ENCODE data around the gene SBK2. TPM values are rescaled to one million over a fixed set of nuclear protein-coding genes. Genes with fewer than 3 reads are reported as not detected.

SBK2 gene
- total RNA-seq, 1 donor from 2014 or later, result 0.56 TPM

GRCh38 chr19:55483706-55484592 is 53.0 kb downstream of the SBK2 start:
- no peak for DNase-seq (ENCODE audit: low spot score in 2 of 2, unreplicated experiment in 2 of 2)
- H3K36me3 Mint-ChIP-seq, result no peaks in the 10 kb centered on the region
- H3K4me3 Mint-ChIP-seq, result peak overlapping the region; percentile 80

GRCh38 chr19:55482967-55483705 is 53.8 kb downstream of the SBK2 start:
- TF ChIP-seq CTCF (IDR thresholded peaks at IDR 0.05; ENCODE audit: unreplicated experiment), result no peak
- no peaks in the 10 kb centered on the region for H3K27me3 Mint-ChIP-seq (ENCODE audit: low read depth)
- H3K27ac Mint-ChIP-seq, result no peak overlapping the region
- DNase-seq (ENCODE audit: low spot score in 2 of 2, unreplicated experiment in 2 of 2), result no peak
- H3K4me1 Mint-ChIP-seq, result peaks cover 25% of the 10 kb centered on the region
- no peak overlapping the region for H3K4me3 Mint-ChIP-seq
- no peaks in the 10 kb centered on the region for H3K9me3 Mint-ChIP-seq
- H3K36me3 Mint-ChIP-seq, result no peaks in the 10 kb centered on the region

More at GRCh38 chr19:55483706-55484592, 53.0 kb downstream of the SBK2 start:
- Mint-ChIP-seq H3K27ac (no peak overlapping the region), H3K9me3 (no peaks in the 10 kb centered on the region), H3K27me3 (ENCODE audit: low read depth) (no peaks in the 10 kb centered on the region), H3K4me1 (peaks cover 21% of the 10 kb centered on the region)
- no peak for TF ChIP-seq CTCF (IDR thresholded peaks at IDR 0.05; ENCODE audit: unreplicated experiment)

- no peaks in the 10 kb centered on the region for H3K9me3 Mint-ChIP-seq
- H3K4me1 Mint-ChIP-seq, result peaks cover 26% of the 10 kb centered on the region
- H3K36me3 Mint-ChIP-seq, result no peaks in the 10 kb centered on the region
- TF ChIP-seq CTCF (IDR thresholded peaks at IDR 0.05; ENCODE audit: unreplicated experiment), result no peak
- H3K27me3 Mint-ChIP-seq (ENCODE audit: low read depth), result no peaks in the 10 kb centered on the region
- DNase-seq (ENCODE audit: low spot score in 2 of 2, unreplicated experiment in 2 of 2), result no peak
- H3K4me3 Mint-ChIP-seq, result no peak overlapping the region
- no peak overlapping the region for H3K27ac Mint-ChIP-seq
Measured at GRCh38 chr19:55482156-55482961, 54.6 kb downstream of the SBK2 start.

- Mint-ChIP-seq H3K4me3 (no peak overlapping the region), H3K36me3 (no peaks in the 10 kb centered on the region), H3K27me3 (ENCODE audit: low read depth) (no peaks in the 10 kb centered on the region), H3K9me3 (no peaks in the 10 kb centered on the region), H3K4me1 (peaks cover 24% of the 10 kb centered on the region), H3K27ac (no peak overlapping the region)
- no peak for TF ChIP-seq CTCF (IDR thresholded peaks at IDR 0.05; ENCODE audit: unreplicated experiment)
- no peak for DNase-seq (ENCODE audit: low spot score in 2 of 2, unreplicated experiment in 2 of 2)
Measured at GRCh38 chr19:55481794-55482155, 55.2 kb downstream of the SBK2 start.

- Mint-ChIP-seq H3K27ac (no peak overlapping the region), H3K4me1 (peaks cover 24% of the 10 kb centered on the region), H3K36me3 (no peaks in the 10 kb centered on the region), H3K27me3 (ENCODE audit: low read depth) (no peaks in the 10 kb centered on the region), H3K9me3 (no peaks in the 10 kb centered on the region), H3K4me3 (no peak overlapping the region)
- no peak for TF ChIP-seq CTCF (IDR thresholded peaks at IDR 0.05; ENCODE audit: unreplicated experiment)
- DNase-seq (ENCODE audit: low spot score in 2 of 2, unreplicated experiment in 2 of 2), result no peak
Measured at GRCh38 chr19:55481148-55481793, 55.7 kb downstream of the SBK2 start.
